Measurements from ENCODE around the gene MRPS2.
"Not testable (repeated sequence)": the region's sequence is repeated elsewhere in the genome, so short reads cannot be mapped to it uniquely, and the experiment has no call there.

MRPS2 gene

DNA sequence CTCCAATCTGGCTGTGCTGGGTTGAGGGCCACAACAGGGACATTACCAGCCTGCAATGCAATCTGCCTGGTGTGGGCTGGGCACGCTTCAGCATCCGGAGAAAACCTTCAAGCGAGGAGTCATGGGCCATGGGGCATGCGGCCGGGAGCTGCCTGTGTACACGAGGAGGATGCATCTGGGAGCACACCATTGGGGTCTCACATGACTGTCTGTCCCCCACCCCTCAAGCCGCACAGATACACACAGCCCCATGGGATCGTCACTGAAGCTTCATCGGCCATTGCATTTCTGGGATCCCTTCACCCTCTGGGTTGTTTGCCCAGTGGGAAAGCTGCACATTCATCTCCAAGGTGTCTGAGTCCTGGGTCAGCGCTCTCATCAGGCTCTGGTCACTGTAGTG is 30.6 kb downstream of the MRPS2 start:
- no peak for DNase-seq (ENCODE audit: low read depth in 2 of 2)

DNA sequence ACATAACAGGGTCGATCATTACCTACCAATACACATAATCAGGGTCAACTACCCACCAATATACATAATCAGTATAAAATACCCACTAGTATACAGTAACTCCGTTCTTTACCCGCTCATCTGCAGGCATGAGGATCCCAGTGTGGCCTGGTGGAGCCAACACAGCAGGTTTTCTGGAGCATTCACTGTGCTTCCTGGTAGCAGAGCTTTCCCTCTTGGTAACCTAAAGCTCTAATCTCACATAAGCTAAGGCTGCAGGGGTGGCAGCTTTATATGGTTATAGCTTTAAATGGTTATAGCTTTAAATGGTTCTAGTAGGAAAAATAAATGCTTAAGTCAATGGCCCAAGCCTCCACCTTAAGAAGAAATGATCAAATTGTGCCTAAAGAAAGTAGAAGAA is 32.6 kb downstream of the MRPS2 start:
- no peak for DNase-seq (ENCODE audit: low read depth in 2 of 2)

DNA sequence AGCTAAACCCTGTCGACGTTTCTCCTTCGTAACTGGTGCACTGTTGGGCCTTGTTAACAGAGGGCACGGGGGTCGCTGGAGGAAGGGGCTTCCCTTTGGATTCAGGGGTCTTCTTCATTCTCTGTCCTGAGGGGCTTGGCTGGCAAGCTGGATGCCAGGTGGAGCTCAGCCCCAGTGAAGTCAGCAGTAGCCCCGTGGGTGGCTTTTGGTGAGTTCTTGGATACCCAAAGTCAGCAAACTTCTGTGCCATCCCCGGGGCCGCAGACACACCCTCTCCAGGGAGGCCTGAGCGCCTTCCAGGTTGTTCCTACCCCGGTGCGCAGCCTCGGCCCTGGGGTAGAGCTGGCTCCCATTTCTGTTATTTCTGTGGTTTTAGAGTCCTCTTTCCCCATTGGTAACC is 33.2 kb downstream of the MRPS2 start:
- no peak for DNase-seq (ENCODE audit: low read depth in 2 of 2)

DNA sequence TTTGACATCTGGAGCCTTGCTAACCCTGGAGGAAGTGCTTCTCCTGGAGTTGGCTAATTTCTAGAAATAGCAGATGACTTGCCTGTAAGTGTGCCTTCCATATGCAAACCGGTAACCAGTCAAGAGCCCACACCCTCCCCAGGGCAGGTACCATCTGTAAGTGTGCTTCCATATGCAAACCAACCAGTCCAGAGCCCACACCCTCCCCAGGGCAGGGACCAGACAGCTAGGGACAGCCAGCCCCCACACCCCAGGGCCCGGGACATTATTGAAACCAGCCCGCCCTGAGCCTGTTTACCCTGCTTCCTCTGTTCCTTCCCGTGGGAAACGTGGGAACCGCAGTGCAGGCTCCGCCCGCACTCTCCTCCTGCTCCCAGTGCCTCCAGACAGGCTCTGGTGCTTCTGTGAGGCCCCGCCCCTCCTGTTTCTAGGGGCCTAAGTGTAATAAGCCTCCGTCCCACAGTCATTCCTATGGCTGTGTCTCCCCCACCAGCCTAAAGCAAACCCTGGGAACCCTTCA is 33.8 kb downstream of the MRPS2 start:
- not testable (repeated sequence) for DNase-seq (ENCODE audit: low read depth in 2 of 2)

DNA sequence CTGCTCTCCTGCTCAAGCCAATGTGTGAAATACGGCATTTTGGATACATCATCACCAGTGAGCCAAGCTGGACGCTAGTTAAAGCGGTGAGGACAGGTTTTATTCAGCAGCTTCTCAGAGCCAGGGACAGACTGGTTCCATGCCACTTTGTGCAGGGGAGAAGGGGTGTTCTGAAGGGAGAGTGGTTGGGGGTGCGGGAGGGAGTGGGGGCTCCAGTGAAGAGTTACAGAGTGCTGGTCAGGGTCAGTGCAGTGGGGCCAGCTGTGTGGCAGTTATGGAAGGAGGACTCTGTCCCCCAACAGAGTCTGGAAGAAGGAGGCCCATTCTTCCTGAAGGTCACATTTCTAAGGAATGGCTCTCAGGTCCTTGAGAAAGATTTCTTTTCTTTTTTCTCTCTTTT is 34.3 kb downstream of the MRPS2 start:
- not testable (repeated sequence) for DNase-seq (ENCODE audit: low read depth in 2 of 2)

DNA sequence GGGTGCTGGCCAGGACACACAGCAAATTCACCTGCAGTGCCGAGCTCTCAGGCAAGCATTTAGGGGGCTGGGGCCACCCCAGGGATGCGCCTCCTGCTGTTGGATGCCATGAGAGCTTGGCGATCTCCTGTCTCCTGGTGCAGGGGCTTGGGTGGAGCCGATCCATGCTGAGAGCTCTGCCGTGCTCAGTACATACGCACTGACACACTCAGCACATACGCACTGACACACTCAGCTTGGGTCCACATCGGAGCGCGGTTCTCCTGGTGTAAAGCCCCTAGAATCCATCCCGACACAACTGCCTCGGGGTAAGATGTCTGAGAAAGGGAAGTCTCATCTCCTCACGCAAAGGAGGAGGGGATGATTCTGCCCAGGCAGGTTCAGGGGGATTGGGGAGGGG is 35.1 kb downstream of the MRPS2 start:
- DNase-seq (ENCODE audit: low read depth in 2 of 2), result not testable (repeated sequence)

DNA sequence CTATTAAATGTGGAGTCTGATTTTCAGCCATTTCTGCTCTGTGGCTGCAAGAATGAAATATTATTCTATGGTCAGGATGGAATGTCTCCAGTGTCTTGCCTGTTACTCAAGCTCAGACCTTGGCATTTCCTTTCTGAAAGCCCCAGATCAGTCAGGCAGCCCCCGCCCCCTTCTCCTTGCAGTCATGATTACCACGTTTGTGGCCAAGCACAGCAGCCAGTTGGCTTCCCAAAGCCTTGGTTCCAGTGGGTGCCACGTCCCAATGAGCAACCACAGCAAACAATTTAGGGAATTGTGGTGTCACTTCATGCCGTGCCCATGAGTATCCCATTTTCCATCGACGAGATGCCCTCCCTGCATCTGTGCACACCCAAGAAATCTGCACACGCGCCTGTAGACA is 35.7 kb downstream of the MRPS2 start:
- DNase-seq (ENCODE audit: low read depth in 2 of 2), result peak; percentile 11 to 22

DNA sequence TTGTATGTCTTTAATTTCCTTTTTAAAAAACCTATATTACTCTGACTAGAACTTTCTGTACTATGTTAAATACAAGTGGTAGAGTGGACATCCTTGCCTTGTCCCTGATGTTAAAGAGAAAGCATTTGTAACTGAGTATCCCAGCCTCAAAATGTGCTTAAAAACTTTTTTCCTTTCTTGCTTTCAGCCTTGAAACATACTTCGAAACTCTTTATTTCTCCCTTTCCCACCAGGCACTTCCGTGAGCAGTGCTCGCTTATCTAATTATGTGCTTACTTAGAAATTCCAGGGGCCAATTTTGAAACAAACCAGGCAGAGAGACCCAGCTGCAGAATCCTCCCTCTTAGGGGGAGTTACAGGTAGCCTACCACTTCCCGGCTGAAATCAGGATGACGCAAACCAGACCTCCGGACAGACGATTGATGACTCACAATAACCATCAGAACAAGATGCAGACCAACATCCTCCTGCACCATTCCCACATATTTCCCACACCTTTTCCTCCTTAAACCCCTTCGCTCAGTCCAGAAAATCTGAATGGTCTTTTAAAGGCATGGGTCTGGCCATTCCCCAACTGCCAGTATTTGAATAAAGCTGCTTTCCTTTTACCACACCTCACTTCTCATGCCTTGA is 42.9 kb downstream of the MRPS2 start:
- DNase-seq (ENCODE audit: low read depth in 2 of 2), result not testable (repeated sequence)

DNA sequence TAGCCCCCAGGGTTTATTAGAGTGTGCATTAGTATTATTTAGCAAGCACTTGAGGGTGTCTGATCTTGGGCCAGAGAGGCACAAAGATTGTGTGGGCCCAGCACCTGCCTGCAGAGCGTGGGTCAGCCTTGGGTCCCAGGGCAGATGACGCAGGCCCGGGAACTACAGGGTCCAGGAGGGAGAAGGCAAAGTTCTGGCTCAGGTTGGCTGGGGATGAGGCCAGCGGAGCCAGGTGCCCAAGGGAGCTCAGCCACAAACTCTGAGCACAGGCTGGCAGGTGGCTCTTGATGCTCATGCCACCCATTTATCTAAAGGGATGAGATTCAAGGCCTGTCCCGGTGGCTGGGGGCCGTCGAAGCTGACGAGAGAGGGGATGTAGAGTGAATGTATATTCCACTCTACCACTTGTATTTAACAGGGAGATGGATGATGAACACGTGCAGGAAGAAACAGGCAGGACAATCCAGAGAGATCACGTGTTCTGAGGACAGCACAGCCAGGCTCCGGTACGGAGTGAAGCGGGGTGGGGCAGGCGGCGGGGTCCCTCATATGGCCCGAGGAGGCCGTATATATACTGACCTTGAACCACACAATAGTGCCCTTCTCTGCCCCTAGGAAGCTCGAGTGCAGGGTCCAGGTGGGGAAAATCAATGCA is 44.6 kb downstream of the MRPS2 start:
- DNase-seq (ENCODE audit: low read depth in 2 of 2), result no peak

DNA sequence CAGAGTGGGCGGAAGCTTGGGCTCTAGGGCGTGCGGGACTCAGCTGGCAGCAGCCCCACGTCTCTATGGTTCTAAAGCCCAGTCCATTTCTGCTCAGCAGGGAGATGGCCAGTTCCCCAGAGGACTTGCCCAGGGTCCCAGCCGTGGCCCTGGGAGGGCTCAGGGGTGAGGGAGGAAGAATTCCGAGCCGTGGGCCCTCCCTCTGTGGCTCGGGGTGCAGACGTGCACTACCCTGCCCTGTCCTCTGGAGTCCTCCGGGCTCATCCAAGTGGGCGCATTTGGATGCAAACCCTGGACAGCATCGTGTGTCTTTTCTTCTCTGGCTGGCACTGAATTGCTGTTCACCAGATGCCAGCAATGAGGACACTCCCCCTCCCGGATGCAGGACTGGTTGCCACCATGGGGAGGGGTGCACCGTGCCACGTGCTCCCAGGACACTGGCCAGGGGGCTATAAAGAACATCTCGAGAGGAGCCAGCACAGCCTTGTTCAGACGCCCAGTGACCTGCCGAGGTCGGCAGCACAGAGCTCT is 45.2 kb downstream of the MRPS2 start, which contains the start of gene OBP2A:
TSS of gene OBP2A (plus strand) at position 481 of the 531 bp plus-strand sequence. CDS start 55 bp downstream, outside the sequence.
- not testable (repeated sequence) for DNase-seq (ENCODE audit: low read depth in 2 of 2)

DNA sequence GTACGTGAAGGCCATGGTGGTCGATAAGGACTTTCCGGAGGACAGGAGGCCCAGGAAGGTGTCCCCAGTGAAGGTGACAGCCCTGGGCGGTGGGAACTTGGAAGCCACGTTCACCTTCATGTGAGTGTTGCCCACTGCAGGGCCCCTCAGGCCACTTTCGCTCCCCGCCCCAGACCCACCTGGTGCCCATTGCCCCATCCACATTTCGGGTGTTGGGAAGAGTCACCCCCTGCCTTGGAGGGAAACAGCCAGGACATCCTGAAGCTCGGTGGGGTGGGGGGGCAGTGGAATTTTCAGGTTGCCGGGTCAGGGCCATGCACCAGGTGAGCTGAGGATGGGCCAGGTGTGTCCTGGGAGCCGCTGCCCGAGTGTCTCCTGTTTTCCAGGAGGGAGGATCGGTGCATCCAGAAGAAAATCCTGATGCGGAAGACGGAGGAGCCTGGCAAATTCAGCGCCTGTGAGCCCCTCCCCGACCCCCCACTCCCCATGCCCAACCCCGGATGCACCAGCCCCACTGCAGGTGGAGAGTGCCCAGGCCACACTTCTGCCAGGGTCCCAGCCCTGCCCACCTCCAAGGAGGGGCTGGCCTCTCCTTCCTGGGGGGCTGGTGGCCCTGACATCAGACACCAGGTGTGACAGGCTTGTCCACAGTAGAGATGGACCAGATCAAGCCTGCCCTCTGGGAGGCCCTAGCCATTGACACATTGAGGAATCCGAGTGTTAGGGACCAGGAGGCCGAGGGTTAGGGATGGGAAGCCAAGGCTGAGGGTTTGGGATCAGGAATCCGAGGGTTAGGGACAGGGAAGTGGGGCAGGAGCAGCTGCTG is 46.5 kb downstream of the MRPS2 start:
- not testable (repeated sequence) for DNase-seq (ENCODE audit: low read depth in 2 of 2)

DNA sequence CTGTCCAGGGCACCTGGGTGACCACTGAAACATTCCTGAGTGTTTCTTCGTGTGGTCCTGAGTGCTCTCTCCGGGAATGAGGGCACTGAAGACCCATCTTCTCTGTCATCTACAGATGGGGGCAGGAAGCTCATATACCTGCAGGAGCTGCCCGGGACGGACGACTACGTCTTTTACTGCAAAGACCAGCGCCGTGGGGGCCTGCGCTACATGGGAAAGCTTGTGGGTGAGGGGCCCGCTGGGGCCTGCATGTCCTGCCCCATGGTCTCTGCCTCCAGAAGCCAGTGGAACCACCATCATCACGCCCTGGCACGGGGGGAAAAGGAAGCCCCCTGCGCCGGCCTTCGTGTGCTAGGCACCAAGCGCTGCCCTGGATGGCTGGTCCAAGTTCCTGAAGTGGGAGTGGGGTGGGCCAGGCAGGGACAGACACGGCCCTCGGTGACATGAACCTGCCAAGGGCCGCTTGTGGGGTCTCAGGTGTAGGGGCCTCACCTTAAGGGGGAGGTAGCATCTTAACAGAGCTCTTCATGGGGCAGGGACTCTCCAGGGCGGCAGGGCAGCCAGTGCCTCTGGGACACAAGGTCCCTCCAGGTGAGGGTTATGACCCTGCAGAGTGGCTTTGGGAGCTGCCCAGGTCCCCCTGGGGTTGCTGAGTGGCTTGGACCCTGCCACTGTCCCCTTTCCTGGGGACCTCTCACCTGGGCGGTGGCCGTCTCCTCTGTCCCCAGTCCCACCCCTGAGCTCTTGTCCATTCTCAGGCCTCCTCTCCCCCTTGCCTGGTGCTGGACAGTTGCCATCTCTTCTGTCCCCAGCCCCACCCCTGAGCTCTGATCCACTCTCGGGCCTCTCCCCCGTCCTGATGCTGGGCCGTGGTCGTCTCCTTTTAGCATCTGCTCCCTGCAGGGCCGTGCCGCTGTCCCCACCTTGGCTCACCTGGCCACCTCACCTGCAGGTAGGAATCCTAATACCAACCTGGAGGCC is 47.6 kb downstream of the MRPS2 start:
- DNase-seq (ENCODE audit: low read depth in 2 of 2), result no peak

DNA sequence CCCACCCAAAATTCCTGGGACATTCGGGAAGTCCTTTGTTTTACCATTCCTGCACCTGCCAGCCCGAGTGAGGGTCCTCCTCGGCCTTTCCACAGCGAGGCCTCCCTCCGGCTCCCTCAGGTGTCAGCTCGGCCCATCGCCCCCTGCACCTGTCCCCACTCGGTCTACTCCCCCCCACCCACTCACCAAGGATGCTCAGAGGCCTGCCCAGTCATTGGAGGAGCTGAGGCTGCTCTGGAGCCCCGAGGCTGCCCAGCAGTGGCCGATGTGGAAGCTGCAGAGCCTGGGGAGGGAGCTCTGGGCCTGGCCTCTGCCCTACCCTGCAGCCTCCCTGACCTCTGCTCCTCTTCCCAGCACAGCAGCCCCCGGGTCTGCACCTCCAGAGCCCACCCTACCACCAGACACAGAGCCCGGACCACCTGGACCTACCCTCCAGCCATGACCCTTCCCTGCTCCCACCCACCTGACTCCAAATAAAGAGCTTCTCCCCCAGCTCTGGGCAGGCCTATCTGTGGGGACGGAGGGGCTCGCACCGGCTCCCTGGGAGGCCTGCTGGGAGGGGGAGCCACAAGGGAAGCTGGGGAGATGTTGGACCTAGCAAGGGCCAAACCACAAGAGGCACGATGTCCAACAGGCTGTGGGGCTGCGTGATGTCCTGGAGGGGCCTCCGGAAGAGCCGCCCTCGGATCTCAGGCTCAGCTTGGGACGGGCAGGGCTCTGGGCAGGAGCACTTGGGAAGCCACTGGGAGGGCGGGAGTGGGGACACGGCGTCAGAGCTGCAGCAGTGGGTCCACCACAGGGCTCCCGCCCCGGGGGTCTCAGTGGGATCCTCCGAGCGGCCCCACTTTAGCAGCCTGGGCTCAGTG is 49.2 kb downstream of the MRPS2 start:
- DNase-seq (ENCODE audit: low read depth in 2 of 2), result not testable (repeated sequence)

DNA sequence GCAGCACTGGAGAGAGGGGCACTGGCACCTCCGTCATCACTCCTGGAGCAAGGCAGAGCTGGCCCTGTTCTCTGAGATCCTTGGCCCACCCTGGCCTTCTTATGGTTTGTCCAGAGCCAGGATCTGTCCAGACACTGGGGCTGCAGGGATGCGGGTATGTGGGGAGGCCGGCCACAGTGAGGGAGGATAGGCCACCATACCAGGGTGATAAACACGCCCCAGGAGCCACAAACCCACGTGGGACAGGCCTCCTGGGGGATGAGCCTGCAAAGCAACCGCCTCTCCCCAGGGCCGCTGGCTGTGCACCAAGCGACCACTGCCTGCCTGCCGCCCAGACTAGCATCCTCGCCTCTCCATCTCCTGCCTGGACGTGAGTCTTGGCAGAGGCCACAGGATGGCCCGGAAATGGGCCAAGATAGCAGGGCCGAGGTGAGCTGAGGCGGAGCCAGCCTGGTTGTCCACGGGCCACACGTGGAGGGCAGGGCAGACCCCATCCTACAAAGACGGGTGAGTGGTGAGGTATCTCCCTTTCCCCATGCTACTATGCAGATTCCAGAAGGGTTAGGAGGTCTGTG is 49.9 kb downstream of the MRPS2 start:
- no peak for DNase-seq (ENCODE audit: low read depth in 2 of 2)

DNA sequence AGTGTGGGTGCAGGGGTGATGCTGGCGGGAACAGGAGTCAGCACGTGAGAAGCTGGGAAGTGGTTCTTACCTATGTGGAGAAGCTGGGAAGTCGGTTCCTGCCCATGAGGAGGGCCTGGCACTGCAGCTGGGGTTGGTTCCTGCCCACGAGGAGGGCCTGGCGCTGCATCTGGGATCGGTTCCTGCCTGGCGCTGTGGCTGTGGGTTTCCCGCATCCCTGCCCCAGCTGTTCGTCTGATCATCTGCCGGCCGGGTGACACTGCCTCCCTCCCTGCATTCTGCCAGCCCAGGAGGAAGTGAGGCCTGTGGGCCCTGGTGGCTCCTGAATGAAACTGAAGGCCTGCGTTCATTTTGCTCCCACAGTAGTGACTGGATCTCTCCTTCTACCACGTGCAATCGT is 50.5 kb downstream of the MRPS2 start:
- no peak for DNase-seq (ENCODE audit: low read depth in 2 of 2)

DNA sequence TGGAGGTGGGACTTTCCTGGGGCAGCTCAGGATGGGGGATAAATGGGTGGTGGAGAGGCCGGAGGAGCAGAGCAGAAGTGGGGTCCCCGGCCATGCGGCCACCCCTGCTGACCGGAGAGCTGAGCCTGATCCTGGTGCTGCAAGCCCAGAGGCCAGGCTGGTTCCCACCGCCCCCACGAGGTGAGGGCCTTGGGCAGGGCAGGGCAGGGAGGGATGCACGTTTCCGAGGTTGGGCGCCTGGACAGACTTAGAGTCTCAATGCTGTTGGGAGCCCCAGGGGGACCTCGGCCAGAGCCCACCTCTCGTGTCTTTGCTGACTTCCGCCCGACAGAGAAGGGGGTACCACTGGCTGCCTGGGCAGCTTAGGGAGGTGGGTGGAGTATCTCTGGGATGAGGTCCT is 51.0 kb downstream of the MRPS2 start:
- DNase-seq (ENCODE audit: low read depth in 2 of 2), result no peak

DNA sequence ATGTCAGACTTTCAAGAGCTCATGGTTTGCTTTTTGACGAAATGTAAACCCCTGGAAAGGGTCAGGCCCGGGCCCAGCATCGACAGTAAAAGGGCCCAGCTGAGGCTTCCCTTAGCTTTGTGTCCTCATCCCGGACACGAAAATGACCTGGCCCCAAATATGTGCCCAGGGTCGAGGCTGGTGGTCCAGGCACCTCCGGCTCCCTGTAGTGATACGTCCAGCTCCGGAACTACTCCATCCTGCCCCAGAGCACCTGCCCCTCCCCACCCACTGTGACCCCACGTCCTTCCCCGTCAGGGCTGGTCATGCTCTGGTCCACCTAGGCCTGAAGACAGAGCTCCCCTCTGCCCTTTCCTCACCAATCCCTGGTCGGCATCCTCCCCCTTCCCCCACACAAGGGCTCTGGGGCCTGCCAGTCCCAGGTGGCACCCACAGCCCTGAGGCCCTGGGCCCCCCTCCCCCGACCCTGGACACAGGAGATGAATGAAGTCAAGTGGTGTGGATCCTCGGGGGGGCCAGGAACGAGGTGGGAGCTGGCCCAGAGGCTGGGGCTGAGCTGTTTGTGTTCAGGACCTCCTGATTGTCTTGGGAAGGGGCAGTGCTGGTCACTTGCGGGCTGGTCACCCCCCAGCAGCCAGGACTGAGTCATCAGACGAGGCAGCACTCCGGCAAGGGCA is 51.7 kb downstream of the MRPS2 start:
- no peak for DNase-seq (ENCODE audit: low read depth in 2 of 2)

DNA sequence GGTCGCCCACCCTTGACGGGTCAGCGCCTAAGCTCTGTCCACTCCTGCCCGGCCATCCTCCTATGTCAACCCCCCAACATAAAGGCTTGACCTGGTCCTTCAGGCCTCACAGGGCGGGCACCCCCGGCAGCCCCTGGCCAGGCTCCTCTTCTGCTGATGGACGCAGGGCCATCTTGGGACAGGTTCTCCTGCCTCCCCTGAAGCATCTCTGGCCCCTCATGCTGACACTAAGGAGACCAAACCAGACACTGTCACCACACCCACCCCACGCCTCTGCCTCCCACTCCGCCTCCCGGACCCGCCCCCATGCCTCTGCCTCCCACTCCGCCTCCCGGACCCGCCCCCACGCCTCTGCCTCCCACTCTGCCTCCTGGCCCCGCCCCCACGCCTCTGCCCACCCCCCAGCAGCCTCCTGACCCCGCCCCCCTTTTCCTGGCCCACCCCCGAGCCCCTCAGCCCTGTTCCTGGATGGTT is 52.3 kb downstream of the MRPS2 start:
- DNase-seq (ENCODE audit: low read depth in 2 of 2), result no peak

All from fibroblast of skin of left biceps (primary cell).